K562 (cell line): ENCODE data around the gene HLA-F.

Source experiments
- NR4A1 ChIP-seq, 2 experiments: fragments of 250-450 bp in 1 of 2; fragments of 450-650 bp in 1 of 2; sonication (Bioruptor Pico) in 1 of 2; IDR thresholded peaks; 2 replicates each; pipeline versions ENCODE4 v1.4.0 to v1.6.1; 2016 to 2020; ENCODE audit warnings: mild to moderate bottlenecking in 2 of 2, missing compliant biosample characterization in 1 of 2, missing genetic modification characterization in 1 of 2, moderate library complexity in 1 of 2
- SMC3 ChIP-seq: conservative IDR thresholded peaks from 2 replicates; pipeline ENCODE4 v1.6.1; 2011; ENCODE audit warnings: low read depth, low read length, improper control_type of control experiment; ENCODE audit not compliant: insufficient read depth
- TF ChIP-seq, protein P1 (sequence below), 3 experiments: IDR thresholded peaks in 2 of 3; conservative IDR thresholded peaks in 1 of 3; 2 replicates each; pipeline ENCODE4 v1.5.1; 2011 to 2012; ENCODE audit warnings: low read length in 3 of 3, mild to moderate bottlenecking in 3 of 3, control low read depth in 2 of 3, improper control_type of control experiment in 1 of 3, inconsistent platforms in 1 of 3, low read depth in 1 of 3, mixed read lengths in 1 of 3, moderate library complexity in 1 of 3; ENCODE audit not compliant: insufficient read depth in 2 of 3

DNA sequence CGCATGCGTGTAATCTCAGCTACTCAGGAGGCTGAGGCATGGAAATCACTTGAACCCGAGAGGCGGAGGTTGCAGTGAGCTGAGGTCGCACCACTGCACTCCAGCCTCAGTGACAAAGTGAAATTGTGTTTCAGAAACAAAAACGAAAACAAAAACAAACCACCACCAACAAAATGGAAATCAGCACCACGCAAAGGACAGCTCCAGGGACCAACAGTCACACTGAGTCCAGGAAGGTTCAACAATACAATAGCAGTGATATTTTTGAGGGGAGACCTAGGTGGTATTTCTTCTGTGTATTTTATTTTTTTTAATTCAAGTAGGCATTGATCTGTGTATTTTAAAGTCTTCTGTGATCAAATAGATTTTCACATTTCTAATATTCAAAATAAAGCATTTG lies 9.8 kb downstream of the HLA-F start:
- TF ChIP-seq SMC3 (no peak), NR4A1 (CRISPR knock-in tag; IDR thresholded peaks at IDR 0.05) (no peak), NR4A1 (tag; IDR thresholded peaks at IDR 0.05) (no peak)
- TF ChIP-seq, protein P1, sequence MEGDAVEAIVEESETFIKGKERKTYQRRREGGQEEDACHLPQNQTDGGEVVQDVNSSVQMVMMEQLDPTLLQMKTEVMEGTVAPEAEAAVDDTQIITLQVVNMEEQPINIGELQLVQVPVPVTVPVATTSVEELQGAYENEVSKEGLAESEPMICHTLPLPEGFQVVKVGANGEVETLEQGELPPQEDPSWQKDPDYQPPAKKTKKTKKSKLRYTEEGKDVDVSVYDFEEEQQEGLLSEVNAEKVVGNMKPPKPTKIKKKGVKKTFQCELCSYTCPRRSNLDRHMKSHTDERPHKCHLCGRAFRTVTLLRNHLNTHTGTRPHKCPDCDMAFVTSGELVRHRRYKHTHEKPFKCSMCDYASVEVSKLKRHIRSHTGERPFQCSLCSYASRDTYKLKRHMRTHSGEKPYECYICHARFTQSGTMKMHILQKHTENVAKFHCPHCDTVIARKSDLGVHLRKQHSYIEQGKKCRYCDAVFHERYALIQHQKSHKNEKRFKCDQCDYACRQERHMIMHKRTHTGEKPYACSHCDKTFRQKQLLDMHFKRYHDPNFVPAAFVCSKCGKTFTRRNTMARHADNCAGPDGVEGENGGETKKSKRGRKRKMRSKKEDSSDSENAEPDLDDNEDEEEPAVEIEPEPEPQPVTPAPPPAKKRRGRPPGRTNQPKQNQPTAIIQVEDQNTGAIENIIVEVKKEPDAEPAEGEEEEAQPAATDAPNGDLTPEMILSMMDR (IDR thresholded peaks at IDR 0.05 in 2 of 3, conservative IDR thresholded peaks at IDR 0.05 in 1 of 3; ENCODE audit: insufficient read depth in 2 of 3, low read depth in 1 of 3, low read length in 3 of 3), result no peak
